ENCODE results near the gene ECEL1.

The ECEL1 gene

DNA sequence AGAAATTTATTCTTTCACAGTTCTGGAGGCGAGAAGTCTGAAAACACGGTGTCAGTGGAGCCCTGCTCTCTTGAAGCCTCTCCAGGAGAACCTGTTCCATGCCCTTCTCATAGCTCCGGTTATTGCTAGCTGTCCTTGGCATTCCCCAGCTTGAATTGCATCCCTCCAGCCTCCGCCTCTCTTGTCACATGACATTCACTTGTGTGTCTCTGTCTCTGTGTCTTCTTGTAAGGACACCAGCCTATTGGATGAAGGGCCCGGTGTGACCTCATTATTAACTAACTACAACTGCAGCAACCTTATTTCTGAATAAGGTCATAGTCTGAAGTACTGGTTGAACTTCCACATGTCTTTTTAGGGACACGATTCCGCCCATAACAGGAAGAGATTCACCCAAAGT is 28.0 kb upstream of the ECEL1 start:
- TF ChIP-seq, protein P1, sequence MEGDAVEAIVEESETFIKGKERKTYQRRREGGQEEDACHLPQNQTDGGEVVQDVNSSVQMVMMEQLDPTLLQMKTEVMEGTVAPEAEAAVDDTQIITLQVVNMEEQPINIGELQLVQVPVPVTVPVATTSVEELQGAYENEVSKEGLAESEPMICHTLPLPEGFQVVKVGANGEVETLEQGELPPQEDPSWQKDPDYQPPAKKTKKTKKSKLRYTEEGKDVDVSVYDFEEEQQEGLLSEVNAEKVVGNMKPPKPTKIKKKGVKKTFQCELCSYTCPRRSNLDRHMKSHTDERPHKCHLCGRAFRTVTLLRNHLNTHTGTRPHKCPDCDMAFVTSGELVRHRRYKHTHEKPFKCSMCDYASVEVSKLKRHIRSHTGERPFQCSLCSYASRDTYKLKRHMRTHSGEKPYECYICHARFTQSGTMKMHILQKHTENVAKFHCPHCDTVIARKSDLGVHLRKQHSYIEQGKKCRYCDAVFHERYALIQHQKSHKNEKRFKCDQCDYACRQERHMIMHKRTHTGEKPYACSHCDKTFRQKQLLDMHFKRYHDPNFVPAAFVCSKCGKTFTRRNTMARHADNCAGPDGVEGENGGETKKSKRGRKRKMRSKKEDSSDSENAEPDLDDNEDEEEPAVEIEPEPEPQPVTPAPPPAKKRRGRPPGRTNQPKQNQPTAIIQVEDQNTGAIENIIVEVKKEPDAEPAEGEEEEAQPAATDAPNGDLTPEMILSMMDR (IDR thresholded peaks at IDR 0.05; ENCODE audit: low read length, missing control alignments), result no peak
- no peak for DNase-seq (ENCODE audit: low read depth)
- H3K4me3 ChIP-seq (replicated peaks; ENCODE audit: low read depth, low read length), result no peak overlapping the region

DNA sequence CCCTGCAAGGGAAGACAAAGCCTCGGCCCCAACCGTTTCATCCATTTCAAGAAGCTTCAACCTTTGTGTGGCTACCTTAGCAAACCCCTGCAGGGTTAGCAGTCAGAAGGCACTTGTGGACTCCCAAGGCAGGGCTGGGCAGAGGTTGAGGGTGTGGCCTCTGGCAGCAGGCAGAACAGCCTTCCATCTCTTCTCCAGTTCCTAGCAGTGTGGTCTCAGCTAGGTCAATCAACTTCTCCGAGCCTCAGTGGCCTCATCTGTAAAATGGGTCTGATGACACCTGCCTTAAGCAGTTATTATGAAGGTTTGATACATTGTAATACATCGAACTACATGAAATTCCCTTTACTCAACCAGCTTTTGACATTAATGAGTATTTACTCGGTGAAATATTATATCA is 25.7 kb upstream of the ECEL1 start:
- no peak overlapping the region for H3K4me3 ChIP-seq (replicated peaks; ENCODE audit: low read depth, low read length)
- TF ChIP-seq, protein P1 (IDR thresholded peaks at IDR 0.05; ENCODE audit: low read length, missing control alignments), result no peak
- DNase-seq (ENCODE audit: low read depth), result no peak

DNA sequence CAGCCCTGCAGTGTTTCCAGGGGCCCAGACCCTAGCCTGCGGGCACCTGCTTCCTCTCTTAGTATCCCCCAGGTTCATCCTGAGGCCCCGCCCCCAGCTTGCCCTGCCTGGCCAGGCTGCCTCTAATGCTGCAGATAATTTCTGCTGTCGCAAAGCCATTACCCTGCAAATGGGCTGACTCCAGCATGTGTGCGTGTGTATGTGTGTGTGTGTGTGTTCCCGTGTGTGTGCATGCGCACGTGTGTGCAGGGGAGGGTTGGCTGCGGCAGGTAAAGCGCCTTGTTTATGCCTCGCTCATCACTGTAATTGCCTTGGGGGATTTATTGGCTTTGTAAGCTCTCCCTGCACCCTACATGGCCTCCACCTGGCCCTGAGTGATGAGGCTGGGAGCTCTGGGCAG is 25.0 kb upstream of the ECEL1 start:
- TF ChIP-seq, protein P1 (IDR thresholded peaks at IDR 0.05; ENCODE audit: low read length, missing control alignments), result no peak
- H3K4me3 ChIP-seq (replicated peaks; ENCODE audit: low read depth, low read length), result no peak overlapping the region
- no peak for DNase-seq (ENCODE audit: low read depth)

DNA sequence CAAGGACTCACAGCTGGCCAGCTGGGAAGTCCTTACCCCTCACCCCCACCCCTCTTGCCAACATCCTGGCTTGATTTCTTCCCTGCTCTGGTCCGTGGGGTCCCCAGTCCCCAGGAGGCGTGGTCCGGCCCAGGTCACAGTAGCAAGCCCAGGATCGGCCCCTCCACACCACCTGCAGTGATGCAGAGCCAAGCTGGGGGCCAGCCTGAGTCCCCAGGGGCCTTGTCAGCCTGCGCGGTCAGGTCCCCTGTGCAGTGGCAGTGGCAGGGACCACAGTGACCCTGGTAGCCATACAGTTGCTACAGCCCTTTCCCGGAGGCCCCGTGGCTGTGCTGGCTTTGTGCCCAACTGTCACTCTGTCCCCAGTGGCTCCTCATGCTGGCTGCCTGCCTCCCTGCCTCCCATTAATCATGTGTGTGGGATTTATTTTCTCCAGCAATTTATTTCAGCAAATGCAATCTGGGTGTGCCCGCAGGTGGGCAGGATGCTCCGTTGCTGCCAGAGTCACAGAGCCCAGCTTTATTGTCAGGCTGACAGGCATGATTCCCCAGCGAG is 23.8 kb upstream of the ECEL1 start:
- TF ChIP-seq, protein P1 (IDR thresholded peaks at IDR 0.05; ENCODE audit: low read length, missing control alignments), result no peak
- no peak for DNase-seq (ENCODE audit: low read depth)
- no peak overlapping the region for H3K4me3 ChIP-seq (replicated peaks; ENCODE audit: low read depth, low read length)

DNA sequence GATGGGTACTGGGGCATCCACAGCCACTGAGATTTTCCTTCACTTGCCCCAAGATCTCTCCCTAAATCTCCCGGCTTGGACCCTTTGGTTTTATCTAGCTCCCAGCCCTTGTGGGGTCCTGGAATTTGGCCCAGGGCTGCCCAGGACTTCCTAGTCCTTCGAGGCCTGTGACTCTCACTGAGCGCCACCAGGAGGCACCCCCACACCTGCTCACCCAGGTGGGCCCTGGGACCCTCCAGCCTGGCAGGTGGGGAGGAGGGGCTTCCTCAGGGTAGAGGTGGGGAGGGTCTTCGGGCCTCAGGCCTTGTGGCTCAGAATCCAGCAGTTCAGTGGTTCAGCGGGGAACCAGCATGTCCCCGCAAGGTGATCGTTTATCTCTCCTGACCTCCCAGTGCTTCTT is 20.6 kb upstream of the ECEL1 start:
- TF ChIP-seq, protein P1 (IDR thresholded peaks at IDR 0.05; ENCODE audit: low read length, missing control alignments), result no peak
- DNase-seq (ENCODE audit: low read depth), result no peak
- no peak overlapping the region for H3K4me3 ChIP-seq (replicated peaks; ENCODE audit: low read depth, low read length)

DNA sequence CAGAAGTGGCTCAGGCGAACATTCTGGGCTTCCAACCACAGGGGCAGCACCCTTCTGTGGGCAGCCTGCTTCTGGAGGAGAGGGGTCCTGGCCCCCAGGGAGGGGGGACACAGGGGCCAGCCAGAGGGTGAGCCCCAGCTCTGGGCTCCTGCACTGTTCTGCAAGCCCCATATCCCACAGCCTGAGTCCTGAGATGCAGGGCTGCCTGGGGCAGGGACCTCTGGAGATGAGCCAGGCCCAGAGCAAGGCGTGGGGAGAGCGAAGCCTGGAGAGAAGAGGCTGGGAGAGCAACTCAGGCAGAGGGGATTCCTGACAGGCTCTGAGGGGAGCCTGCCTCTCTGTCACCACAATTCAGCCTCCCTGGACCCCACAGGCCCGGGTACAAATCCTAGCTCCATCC is 19.1 kb upstream of the ECEL1 start:
- DNase-seq (ENCODE audit: low read depth), result no peak
- TF ChIP-seq, protein P1 (IDR thresholded peaks at IDR 0.05; ENCODE audit: low read length, missing control alignments), result no peak
- no peak overlapping the region for H3K4me3 ChIP-seq (replicated peaks; ENCODE audit: low read depth, low read length)

DNA sequence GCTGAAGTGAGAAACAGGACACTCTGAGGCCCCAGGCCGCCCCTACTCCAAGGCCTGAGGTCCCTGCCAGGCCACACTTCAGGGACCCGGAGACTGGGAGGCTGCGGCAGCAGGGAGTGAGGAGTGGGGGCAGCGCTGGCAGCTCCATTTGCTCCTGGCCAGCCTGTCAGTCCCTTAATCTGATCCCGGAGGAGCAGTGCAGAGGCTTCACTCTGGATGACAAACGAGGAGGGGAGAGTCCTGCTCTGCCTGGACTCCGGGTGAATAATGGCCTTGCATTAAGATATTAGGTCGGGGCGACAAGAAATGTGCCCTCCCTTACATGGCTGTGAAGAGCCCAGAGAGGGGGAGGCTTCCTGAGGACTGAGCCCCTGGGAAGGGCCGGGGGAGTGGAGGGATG is 18.2 kb upstream of the ECEL1 start:
- no peak overlapping the region for H3K4me3 ChIP-seq (replicated peaks; ENCODE audit: low read depth, low read length)
- DNase-seq (ENCODE audit: low read depth), result no peak
- TF ChIP-seq, protein P1 (IDR thresholded peaks at IDR 0.05; ENCODE audit: low read length, missing control alignments), result no peak
